Gastroesophageal sphincter (tissue), 3 donors: Measurements from ENCODE around the gene PLXNA2.

Experiments
- POLR2A ChIP-seq, 2 donors: fragments of 450-650 bp; IDR thresholded peaks; one replicate each; pipeline ENCODE4 v1.6.1; 2017; ENCODE audit warnings: antibody characterized with exemption in 2 of 2, mild to moderate bottlenecking in 2 of 2, moderate library complexity in 1 of 2
- POLR2AphosphoS5 ChIP-seq: sonication (generic); formaldehyde crosslinking; IDR thresholded peaks from one replicate; pipeline ENCODE4 v1.6.1; 2017; ENCODE audit warnings: antibody characterized with exemption
- TF ChIP-seq, protein P1 (sequence below), 4 experiments: fragments of 200-600 bp in 2 of 4; fragments of 450-650 bp in 2 of 4; sonication (generic) in 1 of 4; IDR thresholded peaks; one replicate each; pipeline ENCODE4 v1.5.1; 2017 to 2019; ENCODE audit warnings: antibody characterized with exemption in 4 of 4, mild to moderate bottlenecking in 2 of 4, moderate library complexity in 2 of 4

DNA sequence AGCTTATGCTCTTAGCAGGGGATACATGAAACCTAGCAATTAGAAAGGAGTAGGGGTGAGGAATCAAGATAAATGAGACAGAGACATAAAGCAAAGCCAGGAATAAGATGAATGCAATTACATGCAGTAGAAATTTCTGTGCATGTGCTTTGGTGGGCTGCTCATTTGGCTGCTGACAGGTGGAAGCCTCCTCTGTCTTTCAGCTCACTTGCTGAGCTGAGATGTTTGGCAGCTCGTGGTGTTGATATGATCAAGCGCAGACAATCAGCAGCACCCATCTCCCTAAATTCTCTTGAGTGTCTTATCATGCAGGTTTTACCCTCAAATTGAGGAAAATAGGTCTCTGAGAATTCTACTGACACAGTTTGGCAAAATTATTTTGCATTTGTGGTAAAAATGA is 224.9 kb downstream of the PLXNA2 start:
- TF ChIP-seq, protein P1, sequence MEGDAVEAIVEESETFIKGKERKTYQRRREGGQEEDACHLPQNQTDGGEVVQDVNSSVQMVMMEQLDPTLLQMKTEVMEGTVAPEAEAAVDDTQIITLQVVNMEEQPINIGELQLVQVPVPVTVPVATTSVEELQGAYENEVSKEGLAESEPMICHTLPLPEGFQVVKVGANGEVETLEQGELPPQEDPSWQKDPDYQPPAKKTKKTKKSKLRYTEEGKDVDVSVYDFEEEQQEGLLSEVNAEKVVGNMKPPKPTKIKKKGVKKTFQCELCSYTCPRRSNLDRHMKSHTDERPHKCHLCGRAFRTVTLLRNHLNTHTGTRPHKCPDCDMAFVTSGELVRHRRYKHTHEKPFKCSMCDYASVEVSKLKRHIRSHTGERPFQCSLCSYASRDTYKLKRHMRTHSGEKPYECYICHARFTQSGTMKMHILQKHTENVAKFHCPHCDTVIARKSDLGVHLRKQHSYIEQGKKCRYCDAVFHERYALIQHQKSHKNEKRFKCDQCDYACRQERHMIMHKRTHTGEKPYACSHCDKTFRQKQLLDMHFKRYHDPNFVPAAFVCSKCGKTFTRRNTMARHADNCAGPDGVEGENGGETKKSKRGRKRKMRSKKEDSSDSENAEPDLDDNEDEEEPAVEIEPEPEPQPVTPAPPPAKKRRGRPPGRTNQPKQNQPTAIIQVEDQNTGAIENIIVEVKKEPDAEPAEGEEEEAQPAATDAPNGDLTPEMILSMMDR (IDR thresholded peaks at IDR 0.05): no peak
- no peak for TF ChIP-seq POLR2A (IDR thresholded peaks at IDR 0.05)
- TF ChIP-seq POLR2AphosphoS5: no peak
